HG02973 (cell line): ENCODE data around the gene KCNAB2.

ENCODE experiments used
- ATAC-seq: cut with Tn5 transposase; IDR thresholded peaks from one replicate; pipeline ENCODE4 v1.9.1; 2021; ENCODE audit warnings: moderate library complexity; ENCODE audit not compliant: unreplicated experiment

The KCNAB2 gene

DNA sequence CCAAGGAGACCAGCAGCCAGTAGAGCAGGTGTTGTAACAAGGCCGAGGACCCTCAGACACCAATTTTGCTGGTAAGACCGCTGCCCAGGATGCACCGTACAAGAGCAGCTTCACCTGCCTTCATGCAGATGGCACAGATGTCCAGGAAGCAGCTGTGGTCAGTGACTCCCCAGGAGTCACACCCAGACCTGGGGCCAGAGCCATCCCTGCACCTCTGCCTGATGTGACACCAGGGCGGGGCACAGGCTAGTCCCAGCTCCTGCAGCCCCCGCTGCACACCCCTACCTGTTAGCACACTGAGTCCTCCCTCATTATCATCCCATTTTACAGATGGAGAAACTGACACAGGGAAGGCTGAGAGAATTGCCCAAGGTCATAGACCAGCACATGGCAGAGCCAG, 16.3 kb upstream of the KCNAB2 start:
- no peak for ATAC-seq

DNA sequence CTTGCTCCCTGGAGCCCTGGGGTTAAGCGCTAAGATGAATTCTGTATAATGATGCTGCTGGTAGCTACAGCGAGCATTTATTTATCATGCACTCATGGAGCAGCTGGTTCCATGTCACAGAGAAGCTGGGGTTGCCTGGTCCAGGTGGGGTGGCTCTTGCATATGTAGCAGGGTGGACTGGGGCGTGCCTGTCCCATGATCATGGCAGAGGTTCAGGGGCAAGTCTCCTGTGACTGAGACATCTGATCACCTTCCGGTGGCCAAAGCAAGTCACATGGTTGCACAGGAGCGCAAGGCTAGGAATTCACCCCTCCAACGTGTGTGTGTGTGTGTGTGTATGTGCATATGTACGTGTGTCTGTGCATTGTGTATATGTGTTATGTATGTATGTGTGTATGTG, 15.6 kb upstream of the KCNAB2 start:
- no peak for ATAC-seq

DNA sequence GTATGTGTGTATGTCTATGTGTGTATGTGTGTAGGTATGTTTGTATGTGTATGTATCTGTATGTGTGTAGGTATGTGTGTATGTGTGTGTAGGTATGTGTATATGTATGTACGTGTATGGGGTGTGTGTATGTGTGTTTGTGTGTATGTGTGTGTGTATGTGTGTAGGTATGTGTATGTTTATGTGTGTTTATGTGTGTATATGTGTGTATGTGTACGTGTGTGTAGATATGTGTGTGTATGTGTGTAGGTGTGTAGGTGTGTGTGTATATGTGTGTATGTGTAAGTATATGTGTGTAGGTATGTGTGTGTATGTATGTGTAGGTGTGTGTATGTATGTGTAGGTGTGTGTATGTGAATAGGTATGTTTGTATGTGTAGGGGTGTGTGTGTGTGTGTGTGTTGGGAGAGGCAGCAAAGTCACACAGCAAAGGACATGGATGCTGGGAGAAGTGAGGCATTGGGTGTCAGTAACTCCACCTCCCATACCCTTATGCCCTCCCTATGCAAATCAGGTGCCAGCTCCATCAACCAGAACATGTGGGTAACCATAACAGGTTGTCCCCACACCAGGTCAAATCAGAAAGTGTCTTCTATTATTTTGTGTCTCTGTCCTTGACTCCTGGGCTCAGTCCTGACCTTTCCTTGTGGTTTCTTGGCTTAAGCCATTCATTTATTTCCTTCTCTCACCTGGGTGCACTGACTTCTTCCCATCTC, 15.0 kb upstream of the KCNAB2 start:
- no peak for ATAC-seq

DNA sequence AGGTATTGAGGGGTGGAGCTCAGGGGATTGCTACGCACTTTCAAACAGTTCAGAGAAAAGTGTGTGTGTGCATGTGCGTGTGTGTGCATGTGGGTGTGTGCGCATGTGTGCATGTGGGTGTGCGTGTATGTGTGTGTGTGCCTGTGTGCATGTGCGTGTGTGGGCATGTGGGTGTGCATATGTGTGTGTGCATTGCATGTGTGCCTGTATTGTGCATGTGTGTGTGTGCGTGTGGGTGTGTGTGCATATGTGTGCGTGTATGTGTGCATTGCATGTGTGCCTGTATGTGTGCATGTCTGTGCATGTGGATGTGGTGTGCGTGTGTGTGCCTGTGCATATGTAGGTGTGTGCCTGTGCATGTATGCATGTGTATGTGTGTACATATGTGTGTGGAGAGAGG, 12.6 kb upstream of the KCNAB2 start:
- ATAC-seq, result no peak

DNA sequence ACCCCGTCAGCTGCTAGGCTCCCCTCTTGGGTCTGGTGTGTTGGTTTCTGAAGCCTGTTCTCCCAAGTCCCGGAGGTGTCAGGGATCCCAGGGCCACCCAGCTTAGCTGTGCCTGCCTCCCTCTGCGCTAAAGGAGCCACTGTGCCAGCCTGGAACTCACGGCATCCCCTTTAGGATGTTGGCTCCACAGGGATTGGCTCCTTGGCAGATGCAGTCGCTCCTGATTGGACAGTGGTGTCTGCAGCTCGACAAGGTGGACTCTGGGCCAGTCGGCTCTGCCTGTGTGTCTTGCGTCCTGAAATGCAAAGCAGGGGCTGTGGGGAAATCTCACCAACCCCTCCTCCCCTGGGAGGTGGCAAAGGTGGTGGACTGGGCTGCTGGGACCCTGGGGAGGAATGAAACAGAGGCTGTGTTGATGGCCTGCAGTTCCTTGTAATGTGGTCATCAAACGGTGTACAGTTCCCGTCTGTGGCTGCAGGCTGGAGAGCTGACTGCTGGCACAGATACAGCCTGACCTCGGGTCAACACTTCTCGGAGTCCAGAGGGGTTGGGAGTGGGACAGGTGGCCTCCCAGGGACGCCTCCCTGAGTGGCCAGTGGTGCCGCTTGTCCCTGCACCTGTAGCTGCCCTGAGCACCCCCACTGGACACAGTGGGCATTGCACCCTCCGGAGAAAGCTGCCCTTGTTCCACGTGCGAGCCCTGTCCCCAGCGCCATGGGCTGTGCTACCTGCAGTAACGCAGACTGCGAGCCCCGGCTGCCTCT, 11.5 kb upstream of the KCNAB2 start:
- ATAC-seq, result no peak

DNA sequence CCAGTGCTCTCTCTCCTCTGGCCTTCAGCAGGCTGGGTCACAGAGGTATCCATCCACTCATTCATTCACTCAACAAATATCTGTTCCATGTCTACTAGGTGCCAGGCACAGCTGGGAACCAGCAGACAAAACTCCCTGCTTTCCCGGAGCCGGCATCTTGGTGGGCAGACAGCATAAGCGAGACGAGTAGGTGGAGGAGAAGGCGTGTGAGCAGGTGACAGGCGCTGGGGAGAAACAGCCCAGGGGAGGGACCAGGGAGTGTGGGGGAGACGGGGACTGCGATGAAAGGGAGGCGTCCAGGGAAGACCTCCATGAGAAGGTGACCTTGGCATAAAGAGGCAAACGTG, 11.0 kb upstream of the KCNAB2 start:
- ATAC-seq, result no peak

DNA sequence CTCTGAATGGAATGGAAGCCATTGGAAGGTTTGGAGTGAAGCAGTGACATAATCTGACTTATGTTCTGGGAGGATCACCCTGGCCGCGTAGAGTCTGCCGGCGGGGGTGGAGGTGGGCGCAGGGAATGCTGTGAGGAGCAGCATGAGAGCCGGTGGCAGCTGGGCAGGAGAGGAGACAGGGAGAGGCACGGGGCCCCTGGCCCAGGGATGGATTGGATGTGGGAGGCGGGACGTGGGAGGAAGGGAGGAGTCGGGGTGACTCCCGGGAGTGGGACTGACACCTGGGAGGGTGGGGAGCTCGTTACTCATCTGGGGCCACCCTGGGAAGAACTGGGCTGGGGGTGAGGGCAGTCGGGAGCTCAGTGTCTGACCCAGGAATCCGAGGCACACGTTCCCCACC, 10.4 kb upstream of the KCNAB2 start:
- ATAC-seq, result no peak

DNA sequence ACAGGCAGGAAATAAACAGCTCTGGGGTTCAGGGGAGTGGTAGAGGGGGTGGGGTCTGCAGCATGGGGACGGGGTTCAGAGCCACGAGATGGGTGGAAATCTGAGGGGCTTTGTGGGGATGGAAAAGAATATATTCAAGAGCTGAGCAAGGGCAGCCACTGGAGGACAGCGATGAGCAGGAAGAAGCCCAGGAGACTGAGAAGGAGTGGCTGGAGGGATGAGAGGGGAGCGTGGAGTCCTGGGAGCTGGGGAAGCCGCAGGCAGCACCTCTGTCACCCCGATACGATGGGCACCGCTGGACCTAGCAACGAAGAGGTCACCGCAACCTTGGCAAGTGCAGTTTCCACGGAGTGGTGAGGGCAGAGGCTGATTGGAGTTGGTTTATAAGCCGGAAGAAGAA, 10.0 kb upstream of the KCNAB2 start:
- ATAC-seq, result no peak

DNA sequence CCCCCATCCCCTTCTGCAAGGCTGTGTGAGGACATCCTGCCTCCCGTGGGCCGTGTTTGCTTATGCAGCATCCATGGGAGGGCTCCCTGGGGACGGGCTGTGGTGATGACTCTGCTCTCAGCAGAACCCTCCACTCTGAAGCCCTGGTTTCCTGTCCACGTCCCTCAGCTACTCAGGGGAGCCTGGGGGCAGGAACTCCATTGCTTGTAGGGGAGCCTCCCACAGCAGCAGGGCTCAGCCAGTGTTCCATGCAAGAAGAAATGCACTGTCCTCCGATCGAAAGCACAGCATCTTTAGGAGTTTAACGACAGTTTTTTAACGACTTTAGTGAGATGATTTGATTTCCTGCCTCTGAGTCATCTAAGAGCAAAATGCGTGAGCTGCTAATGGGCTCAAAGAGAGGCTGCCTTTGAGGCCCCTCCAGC, 8.3 kb upstream of the KCNAB2 start:
- peak; percentile 61 for ATAC-seq

DNA sequence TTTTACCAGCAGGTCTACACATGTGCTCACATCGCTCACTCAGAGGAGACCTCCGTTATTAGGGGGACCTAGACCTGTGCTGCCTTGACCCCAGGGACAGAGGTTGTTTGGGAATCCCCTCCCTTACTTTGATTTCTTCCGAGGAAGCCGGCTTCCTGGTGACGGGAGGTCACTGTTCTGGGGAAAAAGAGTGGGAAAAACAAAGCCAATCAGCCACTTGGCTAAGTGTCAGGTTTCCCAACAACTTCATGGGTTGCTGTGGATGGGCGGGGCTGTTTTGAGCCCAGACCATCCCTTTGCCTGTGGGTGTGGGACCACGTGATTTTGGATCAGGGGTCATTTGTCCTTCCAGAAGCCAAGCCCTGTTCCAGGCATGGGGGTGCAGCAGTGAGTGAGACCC, 7.1 kb upstream of the KCNAB2 start:
- ATAC-seq, result no peak

DNA sequence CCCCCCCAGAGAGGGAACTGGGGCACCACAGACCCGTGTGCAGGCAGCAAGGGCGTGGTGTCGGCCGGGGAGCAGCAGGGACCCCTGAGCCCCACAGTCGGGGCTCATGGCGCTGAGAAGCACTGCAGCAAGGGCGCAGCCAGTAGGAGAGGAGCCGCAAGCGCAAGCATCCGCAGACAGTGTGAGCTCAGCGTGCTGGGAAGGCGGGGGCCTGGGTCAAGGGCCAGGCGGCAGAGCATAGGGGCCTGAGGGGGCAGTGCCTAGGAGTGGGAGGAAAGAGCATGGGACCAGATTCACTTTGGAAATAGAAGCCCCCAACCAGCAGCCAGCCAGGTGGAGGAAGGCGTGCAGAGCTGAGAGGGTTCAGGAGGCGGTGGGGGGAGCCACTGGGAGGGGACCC, 6.7 kb upstream of the KCNAB2 start:
- ATAC-seq, result no peak

DNA sequence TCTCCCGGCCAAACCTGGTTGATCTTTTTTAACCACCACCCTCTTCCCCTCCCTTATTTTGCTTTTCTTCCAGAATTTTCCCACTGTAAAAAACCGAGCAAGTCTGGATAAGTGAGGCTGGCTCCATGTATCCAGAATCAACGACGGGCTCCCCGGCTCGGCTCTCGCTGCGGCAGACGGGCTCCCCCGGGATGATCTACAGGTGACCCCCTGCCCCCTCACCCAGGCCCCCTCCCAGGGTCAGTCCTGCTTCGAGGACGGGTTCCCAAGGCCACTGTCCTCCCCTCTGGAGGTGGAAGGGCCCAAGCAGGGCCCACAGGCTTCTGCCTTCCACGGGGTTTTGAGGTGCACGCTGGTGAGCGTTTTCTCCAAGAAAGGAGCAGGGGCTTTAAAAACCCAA, 5.2 kb upstream of the KCNAB2 start:
- ATAC-seq, result no peak

DNA sequence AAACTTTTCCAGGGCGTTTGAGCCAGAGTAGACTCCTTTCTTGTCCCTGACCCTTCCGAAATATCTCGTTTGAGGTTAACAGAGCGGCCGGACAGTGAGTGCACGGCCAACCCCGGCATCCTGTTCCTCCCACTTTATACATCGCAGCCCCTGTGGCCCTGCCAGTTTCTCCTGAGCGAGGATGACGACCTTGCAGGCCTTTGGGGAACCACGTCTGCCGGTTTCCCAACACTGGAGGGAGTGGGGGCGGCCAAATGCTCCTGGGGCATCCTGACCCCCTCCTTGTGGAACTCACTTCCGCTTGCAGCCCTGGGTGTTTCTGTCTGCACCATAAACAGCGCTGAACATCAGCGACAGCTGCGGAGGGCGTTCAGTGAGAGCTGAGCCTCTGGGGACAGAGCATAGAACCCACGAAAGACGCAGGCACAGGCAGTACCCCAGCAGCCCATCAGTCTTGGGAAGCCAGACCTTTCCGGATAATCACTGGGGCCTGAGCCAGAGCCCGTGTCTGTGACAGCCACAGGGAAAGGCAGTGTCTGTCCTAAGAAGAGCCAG, 4.8 kb upstream of the KCNAB2 start:
- no peak for ATAC-seq

DNA sequence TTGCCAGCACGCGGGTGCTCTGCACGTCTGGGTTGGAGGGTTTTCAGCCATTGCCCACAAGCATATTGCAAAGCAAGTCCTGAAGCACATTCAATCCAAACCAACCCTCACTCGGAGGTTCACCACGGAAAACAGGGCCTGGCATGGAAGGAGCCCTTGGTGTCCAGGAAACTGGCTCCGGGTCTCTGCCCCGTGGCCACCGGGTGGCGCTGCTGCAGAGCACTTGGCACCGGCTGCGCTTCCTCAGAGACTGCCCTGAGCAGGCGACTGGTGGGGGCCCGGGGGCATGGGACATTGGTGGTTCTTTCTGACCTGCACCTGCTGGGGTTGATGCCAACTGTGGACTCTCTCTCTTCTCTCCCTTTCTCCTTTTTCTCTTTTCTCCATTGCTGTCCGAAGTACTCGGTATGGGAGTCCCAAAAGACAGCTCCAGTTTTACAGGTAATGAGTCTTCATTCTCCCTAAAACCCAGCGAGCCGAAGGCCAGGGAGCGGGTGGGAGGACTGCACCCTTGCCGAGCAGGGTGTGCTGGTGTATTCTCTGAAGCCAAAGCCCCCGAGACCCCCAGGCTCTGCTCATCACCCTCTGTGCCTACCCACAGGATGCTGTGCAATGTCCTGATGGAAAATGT, 4.1 kb upstream of the KCNAB2 start:
- ATAC-seq, result no peak

DNA sequence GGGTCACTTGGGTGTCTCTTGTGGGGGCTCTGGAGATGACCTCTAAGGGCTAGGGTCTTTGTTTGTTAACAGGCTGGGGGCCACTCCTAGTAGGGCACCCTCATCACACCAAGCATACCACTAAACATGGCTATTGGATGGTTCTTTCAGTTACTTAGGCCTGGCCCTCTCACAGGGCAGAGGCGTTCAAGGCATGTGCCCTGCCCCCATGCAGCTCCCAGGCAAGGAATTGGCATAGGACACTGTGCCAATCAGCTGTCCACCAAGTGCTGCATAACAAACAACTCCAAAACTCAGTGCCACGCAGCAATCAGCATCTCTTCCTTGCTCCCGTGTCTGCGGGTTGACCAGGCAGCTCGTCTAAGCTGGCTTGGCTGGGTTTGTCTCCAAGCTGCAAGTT, 2.1 kb upstream of the KCNAB2 start:
- no peak for ATAC-seq

DNA sequence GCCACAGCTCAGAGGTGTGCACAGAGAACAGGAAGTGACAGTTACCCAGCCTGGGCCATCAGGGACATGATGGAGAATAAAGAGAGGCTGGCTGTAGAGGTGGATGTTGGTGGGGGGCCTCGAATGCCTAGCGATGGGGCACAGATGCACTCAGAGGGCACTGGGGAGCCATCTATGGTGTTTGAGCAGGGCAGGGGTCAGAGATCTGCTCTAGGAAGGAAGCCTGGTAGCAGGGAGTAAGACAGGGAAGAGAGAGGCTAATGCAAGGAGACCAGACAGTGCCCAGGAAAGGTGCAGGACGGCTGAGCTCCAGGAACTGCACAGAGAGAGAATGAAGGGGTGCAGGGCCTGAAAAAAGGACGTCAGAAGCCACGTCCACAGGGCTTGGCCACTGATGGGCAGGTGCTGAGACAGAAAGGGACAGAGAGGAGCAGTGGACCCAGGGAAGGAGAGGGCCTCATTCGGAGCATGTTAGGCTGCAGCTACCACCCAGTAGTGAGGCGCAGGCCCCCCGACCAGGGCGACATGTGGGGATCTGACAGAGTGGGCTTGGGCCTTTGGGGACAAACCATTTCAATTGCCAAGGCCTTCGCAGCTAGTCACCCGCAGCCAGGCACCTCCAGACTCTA, 1.1 kb upstream of the KCNAB2 start:
- ATAC-seq, result no peak

DNA sequence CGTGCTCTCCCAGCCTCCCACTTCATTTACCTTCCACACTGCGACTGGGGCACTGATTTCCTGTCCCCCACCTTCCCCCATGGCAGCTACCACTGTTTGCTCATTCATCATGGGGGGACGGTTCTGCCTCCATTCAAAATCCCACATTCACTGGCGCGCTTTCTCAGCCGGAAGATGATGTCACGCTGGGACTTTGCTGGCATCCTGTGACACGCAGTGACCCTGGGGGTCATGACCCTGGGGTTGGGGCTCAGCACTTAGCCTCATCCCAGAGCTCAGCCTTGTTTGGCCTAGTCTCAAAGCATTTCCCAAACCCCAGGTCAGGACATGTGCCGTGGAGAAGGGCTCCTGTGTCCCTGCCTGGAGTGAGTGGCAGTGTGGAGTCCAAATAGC, 582 bp upstream of the KCNAB2 start:
- no peak for ATAC-seq

DNA sequence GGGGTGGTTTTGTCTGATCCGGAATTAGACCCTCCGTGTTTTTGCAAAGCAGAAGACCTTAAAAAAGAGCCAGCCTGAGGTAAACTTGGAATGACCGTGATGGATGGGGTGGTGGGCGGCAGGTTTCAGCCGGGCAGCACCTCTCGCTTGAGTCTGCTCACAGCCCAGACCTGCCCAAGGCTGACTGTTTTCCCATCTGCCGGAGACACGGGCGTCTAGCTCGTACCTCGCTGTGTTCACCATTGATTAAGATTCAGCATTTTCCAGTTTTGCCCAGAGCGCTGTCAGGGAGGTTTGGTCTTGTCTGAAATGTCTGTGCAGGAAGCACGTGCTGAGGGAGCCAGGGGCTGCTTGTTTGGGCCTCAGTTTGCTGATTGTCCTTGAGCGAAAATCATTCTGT, 591 bp downstream of the KCNAB2 start:
- ATAC-seq, result no peak

DNA sequence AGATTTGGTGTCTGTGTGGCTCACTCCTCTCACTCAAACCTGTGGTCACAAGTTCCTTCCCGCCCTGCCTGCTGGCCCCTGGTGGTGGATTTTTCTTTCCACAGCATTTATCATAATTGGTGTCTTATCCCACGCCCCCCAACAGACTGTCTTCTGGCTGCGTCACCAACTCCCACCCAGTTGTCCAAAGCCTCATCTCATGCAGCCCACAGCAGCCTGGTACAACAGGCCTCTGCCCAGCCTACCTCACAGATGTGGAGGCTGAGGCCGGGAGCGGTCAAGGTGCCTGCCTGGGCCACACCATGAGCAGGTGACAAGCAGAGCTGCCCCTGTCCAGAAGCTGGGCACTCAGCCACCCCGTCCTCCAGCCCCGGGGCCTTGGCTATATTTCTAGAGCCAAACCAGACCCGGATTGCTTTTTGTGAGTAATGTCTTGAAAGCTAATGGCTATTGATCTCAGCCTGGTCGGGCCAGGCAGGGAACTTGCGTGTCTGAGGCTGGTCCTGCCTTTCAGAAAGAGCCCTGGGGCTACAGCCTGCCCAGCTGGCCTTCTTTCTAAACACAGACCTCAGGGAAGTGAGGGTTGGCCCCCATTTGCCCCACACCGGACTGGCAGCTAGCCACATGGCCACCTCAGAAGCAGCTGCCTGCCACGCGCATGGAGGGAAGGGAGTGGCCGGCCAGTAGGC, 2.6 kb downstream of the KCNAB2 start:
- no peak for ATAC-seq

DNA sequence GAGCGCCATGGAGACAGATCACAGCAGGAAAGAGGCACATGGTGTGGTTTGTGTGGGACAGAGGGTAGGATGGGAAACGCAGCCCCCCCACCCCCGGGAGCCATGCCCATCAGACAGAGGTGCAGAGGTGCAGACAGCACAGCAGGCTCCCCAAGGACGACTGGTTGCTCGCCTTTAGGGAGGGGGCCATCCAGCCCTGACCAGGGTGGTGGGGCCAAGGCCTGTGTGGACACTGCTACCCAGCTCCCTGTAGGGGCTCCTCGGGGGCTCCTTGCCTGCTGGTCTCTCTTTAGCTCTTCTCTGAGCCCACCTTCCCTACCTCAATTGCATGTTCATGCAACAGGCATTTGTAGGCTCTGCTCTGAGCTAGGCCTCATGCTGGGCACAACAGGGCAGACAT, 3.7 kb downstream of the KCNAB2 start:
- ATAC-seq, result no peak

DNA sequence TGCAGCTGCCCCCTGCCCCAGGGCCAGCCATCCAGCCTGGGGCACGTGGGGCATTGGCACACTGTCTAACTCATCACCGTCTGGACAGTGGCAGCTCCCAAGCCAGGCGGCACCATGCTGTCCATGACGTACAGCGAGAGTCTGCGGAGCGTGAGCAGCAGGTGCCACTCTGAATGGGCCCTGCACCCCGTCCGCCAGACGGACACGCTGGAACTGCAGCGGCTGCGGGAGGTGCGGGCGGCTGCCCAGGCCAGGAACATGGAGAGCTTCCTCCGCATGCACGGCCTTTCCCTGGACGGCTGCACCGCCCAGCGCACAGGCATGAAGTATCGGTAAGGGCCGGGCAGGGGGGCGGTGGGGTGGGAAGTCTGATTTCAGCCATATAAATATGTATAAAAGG, 5.7 kb downstream of the KCNAB2 start:
- no peak for ATAC-seq
